OCI-LY1 (cell line): Measurements from ENCODE around the gene RAVER1.

Source experiments
- EZH2 ChIP-seq: fragments of 200-600 bp; sonication (generic), shearing (Covaris generic); IDR thresholded peaks from 2 replicates; pipeline ENCODE4 v1.8.0; 2017; ENCODE audit warnings: borderline replicate concordance, mixed run types, mild to moderate bottlenecking, antibody characterized with exemption, low read length, moderate library complexity, mixed read lengths
- TF ChIP-seq, protein P1 (sequence below): fragments of 200-600 bp; sonication (generic), shearing (Covaris generic); IDR thresholded peaks from 2 replicates; pipeline ENCODE4 v1.5.1; 2017; ENCODE audit warnings: mild to moderate bottlenecking, antibody characterized with exemption, low read length, moderate library complexity, mixed read lengths

DNA sequence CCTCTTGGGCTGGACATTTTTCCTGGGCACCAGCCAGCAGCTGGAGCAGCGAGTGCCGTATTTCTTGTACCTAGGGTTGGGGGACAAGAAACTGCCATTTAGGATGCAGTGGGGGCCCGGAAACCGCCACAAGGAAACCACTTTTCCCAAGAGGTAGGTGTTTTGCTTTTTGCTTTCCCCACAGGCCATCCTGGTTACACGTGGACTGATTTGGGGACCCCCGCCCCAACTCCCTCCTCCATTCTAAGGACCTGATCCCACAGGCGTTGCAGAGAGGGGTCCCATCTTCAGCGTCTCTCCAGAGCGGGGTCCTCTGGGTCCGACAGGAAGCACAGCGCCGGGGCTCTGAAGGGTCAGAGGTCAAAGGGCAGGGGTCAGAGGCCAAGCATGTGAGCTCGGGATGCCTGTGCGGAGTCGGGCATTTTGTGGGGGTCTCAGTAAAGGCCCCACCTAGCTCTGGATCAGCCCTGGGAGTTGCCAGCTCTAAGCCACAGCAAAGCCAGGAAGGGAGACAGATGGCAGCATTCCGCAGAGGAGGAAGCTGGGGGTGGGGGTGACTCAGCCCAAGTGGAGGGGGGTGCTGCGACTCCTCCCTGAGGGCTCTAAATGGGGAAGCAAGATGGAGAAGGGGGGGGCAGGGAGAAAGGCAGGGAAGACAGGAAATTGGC, 28.1 kb downstream of the RAVER1 start:
- TF ChIP-seq, protein P1, sequence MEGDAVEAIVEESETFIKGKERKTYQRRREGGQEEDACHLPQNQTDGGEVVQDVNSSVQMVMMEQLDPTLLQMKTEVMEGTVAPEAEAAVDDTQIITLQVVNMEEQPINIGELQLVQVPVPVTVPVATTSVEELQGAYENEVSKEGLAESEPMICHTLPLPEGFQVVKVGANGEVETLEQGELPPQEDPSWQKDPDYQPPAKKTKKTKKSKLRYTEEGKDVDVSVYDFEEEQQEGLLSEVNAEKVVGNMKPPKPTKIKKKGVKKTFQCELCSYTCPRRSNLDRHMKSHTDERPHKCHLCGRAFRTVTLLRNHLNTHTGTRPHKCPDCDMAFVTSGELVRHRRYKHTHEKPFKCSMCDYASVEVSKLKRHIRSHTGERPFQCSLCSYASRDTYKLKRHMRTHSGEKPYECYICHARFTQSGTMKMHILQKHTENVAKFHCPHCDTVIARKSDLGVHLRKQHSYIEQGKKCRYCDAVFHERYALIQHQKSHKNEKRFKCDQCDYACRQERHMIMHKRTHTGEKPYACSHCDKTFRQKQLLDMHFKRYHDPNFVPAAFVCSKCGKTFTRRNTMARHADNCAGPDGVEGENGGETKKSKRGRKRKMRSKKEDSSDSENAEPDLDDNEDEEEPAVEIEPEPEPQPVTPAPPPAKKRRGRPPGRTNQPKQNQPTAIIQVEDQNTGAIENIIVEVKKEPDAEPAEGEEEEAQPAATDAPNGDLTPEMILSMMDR: no peak
- no peak for TF ChIP-seq EZH2
